HG02623 (cell line): ENCODE measurements around the gene SMIM28.

Experiments used
- ATAC-seq: cut with Tn5 transposase; IDR thresholded peaks from one replicate; pipeline ENCODE4 v1.9.1; 2021; ENCODE audit warnings: moderate library complexity; ENCODE audit not compliant: unreplicated experiment

Gene SMIM28

GRCh38 chr6:138372711-138373463 is 4.8 kb upstream of the SMIM28 start:
- ATAC-seq: no peak

GRCh38 chr6:138374230-138374629 is 3.5 kb upstream of the SMIM28 start:
- ATAC-seq: no peak

GRCh38 chr6:138374815-138375214 is 2.9 kb upstream of the SMIM28 start:
- ATAC-seq: no peak

- ATAC-seq: no peak
Measured at GRCh38 chr6:138377042-138377441, 663 bp upstream of the SMIM28 start.

GRCh38 chr6:138378463-138378862 is 758 bp downstream of the SMIM28 start:
- no peak for ATAC-seq

- ATAC-seq: no peak
Measured at GRCh38 chr6:138382498-138383265, 5.0 kb downstream of the SMIM28 start.

- no peak for ATAC-seq
Measured at GRCh38 chr6:138383776-138384175, 6.1 kb downstream of the SMIM28 start.

GRCh38 chr6:138386897-138387296 is 9.2 kb downstream of the SMIM28 start:
- ATAC-seq: no peak

- ATAC-seq: no peak
Measured at GRCh38 chr6:138387577-138388368, 10.1 kb downstream of the SMIM28 start.

- ATAC-seq: no peak
Measured at GRCh38 chr6:138389551-138389950, 11.8 kb downstream of the SMIM28 start.

GRCh38 chr6:138393871-138394783 is 16.4 kb downstream of the SMIM28 start:
- no peak for ATAC-seq

GRCh38 chr6:138396709-138397108 is 19.0 kb downstream of the SMIM28 start:
- ATAC-seq: no peak

- no peak for ATAC-seq
Measured at GRCh38 chr6:138397128-138398122, 19.7 kb downstream of the SMIM28 start.

- ATAC-seq: no peak
Measured at GRCh38 chr6:138400326-138400725, 22.6 kb downstream of the SMIM28 start.

GRCh38 chr6:138401960-138402837 is 24.5 kb downstream of the SMIM28 start:
- no peak for ATAC-seq

GRCh38 chr6:138402838-138403187 is 25.1 kb downstream of the SMIM28 start:
- ATAC-seq: no peak

- no peak for ATAC-seq
Measured at GRCh38 chr6:138403324-138403800, 25.7 kb downstream of the SMIM28 start.
